ENCODE data around the gene CAPN6. TPM values are rescaled to one million over a fixed set of nuclear protein-coding genes. Genes with fewer than 3 reads are reported as not detected.

Gene CAPN6
- total and polyA plus RNA-seq, 2 experiments from 2014 or later = 4.5 to 6.3 TPM

- H3K36me3 ChIP-seq (ENCODE audit: insufficient read depth) = no peaks in the 10 kb centered on the region
- Mint-ChIP-seq H3K27me3 (ENCODE audit: insufficient read depth, low read depth, poor library complexity) (no peaks in the 10 kb centered on the region), H3K9me3 (no peaks in the 10 kb centered on the region), H3K27ac (no peak overlapping the region), H3K4me1 (peaks cover 11% of the 10 kb centered on the region), H3K4me3 (no peak overlapping the region), H3K36me3 (ENCODE audit: low read depth) (no peaks in the 10 kb centered on the region)
- no peaks in the 10 kb centered on the region for H3F3A ChIP-seq (replicated peaks; ENCODE audit: low read depth)
- H4K20me1 ChIP-seq (replicated peaks; ENCODE audit: insufficient read depth) = no peaks in the 10 kb centered on the region
- H3K9me2 ChIP-seq (ENCODE audit: insufficient read depth) = no peaks in the 10 kb centered on the region
- no peak overlapping the region for H3K27ac ChIP-seq (ENCODE audit: low read depth)
- no peak overlapping the region for H3K4me2 ChIP-seq
- no peak overlapping the region for H3K4me3 ChIP-seq
- DNase-seq (ENCODE audit: low spot score) (no peak), ATAC-seq (no peak)
- no peaks in the 10 kb centered on the region for H3K4me1 ChIP-seq (ENCODE audit: insufficient read depth)
- no peaks in the 10 kb centered on the region for H3K79me2 ChIP-seq (replicated peaks; ENCODE audit: insufficient read depth)
- H2AFZ ChIP-seq = no peak overlapping the region
- TF ChIP-seq ZNF114 (CRISPR knock-in tag; IDR thresholded peaks at IDR 0.05) (no peak), EZH2phosphoT487 (IDR thresholded peaks at IDR 0.05; ENCODE audit: unreplicated experiment) (no peak), CTCF (conservative IDR thresholded peaks at IDR 0.05; ENCODE audit: low read depth in 2 of 2) (no peak), ZNF462 (CRISPR knock-in tag; IDR thresholded peaks at IDR 0.05) (no peak)
- H3K27me3 ChIP-seq (ENCODE audit: insufficient read depth) = no peaks in the 10 kb centered on the region
These were observed 53.9 kb downstream of the CAPN6 start for GRCh38 chrX:111216293-111216801.

Data from GM23338 (cell line).